NOMO-1 treated with DMSO at 0.1 percent for 48 hours (cell line): ENCODE results near the gene LIM2.

Source experiments
- DNase-seq: peaks from one replicate; lab custom pipeline; 2025; ENCODE audit not compliant: unreplicated experiment; lab: John Stamatoyannopoulos, UW

Gene LIM2

DNA sequence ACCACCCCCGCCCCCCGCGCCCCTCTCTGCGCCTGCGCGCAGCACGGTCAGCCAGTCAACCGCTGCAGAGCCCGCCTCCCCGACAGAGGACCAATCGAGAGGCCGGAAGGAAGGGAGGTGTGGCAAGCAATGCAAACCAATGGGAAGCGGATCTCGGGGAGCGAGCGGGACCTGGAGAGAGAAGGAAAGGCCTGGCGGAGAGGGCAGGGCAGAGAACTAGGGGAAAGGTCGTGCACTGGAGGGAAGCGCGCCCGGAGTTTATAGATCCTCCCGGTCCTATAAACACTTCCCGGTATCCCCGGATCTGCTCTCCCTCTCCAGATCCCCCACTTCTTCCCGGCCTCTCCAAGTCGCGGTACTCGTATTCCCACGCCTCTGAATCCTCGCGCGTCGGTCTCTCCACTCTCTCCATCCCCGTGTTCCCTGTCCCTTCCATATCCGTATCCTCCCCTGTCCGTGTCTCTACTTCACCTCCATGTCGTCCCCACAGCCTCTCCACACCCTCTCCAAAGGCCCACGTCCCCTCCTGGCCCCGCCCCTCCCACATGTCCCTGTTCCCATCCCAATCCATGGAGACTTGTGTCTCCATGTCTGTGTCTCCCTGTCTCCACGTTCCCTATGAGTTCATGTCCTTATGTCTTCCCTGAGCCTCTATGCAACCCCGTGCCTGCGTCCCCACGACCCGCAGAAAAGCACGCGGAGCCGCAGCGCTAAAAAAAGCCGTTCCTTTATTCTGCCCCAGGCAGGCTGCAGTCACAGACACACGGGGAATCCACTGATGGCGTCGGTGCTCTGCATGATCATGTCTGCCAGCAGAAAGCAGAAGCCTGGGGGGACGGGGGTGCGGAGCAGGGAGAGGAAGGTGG is 21.2 kb downstream of the LIM2 start:
- DNase-seq: peak; percentile 99

GRCh38 chr19:51365965-51366388 is 21.8 kb downstream of the LIM2 start, which contains the start of gene ETFB:
Gene ETFB, minus strand, starts transcription at chr19:51366388. Its CDS starts 62 bp downstream, at chr19:51366326.
- no peak for DNase-seq

GRCh38 chr19:51365211-51365964 is 22.4 kb downstream of the LIM2 start:
- peak; percentile 36 for DNase-seq

DNA sequence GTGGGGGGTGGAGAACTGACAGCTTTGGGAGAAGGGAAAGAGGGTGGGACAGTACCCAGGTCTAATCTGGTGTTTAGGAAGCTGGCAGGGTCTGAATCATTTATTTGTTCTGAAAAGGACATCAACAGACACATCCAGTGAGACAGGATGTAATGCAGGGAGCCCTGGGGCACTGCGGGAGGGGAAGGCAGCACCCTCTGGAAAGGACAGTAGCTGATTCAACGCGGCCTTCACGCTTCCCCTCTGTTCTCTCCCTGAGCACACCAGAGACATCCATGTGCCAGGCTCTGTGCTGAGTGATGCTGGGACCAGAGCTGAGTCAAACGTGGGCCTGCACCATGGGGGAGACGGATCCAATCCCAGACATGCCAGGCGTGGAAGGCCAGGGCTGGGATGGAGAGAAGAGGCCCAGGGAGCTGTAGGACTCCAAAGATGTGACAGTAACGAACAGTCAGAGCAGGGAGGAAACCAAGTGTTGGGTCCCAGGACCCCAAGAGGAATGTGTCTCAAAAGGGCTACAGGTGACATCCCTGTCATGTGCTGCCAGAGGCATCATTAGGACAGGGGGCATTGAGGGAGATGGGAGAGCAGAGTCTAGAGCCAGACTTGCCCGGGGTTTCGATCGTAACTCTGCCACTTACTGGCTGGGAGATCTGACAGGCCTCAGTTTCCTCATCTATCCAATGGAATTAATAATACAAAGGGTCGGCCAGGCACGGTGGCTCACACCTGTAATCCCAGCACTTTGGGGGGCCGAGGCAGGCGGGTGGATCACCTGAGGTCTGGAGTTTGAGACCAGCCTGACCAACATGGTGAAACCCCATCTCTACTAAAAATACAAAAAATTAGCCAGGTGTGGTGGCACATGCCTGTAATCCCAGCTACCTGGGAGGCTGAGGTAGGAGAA is 23.3 kb downstream of the LIM2 start:
- DNase-seq: no peak

DNA sequence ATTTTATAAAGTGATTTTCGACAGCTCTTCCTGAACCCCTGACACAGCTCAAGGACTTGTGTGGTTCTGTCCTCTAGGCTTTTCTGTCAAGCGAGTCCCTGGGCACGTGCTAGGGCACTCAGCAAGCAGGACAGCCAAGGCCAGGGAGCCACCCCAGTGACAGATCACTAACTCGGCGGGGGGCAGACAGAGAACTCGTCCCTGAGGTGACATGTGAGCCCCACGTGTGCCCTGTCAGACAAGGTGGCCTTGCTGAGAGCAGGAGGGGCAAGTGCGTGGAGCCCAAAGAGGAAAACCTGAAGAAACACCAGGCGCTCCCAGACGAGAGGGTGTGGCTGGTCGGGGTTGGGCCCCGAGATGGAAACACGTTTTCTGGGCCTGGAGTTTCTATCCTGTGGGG is 26.5 kb downstream of the LIM2 start:
- no peak for DNase-seq

GRCh38 chr19:51359294-51359693 is 28.5 kb downstream of the LIM2 start:
- no peak for DNase-seq

GRCh38 chr19:51357952-51358351 is 29.8 kb downstream of the LIM2 start:
- no peak for DNase-seq

DNA sequence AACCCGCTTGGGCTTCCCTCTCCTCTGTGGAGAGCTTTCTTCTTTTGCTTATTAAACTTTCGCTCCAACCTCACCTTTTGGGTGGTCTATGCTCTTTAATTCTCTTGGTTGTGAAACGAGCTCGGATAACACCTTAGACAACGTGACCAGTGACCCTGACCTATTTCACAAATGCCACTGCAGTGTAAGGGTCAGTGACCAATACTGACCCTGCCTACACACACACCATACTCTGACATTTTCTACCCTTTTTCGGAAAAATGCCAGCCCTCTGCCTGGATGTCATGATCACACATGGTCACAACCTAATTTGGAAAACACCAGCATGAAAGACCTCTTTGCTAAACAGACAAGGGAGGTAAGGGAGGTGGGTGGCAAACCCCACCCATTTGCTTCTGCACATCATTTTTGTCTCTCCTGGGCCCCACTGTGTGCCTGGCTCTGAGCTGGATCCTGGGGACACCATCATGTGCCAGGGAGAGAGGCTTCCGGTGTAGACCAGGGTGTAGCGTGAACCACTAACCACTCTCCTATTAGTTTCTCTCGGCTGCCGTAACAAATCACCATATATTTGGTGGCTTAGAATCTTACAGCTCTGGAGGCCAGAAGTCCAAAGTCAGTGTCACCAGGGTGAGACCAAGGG is 31.5 kb downstream of the LIM2 start:
- no peak for DNase-seq

GRCh38 chr19:51354742-51355148 is 33.0 kb downstream of the LIM2 start:
- no peak for DNase-seq

GRCh38 chr19:51354103-51354741 is 33.6 kb downstream of the LIM2 start:
- no peak for DNase-seq

GRCh38 chr19:51352783-51353360 is 34.9 kb downstream of the LIM2 start:
- no peak for DNase-seq

DNA sequence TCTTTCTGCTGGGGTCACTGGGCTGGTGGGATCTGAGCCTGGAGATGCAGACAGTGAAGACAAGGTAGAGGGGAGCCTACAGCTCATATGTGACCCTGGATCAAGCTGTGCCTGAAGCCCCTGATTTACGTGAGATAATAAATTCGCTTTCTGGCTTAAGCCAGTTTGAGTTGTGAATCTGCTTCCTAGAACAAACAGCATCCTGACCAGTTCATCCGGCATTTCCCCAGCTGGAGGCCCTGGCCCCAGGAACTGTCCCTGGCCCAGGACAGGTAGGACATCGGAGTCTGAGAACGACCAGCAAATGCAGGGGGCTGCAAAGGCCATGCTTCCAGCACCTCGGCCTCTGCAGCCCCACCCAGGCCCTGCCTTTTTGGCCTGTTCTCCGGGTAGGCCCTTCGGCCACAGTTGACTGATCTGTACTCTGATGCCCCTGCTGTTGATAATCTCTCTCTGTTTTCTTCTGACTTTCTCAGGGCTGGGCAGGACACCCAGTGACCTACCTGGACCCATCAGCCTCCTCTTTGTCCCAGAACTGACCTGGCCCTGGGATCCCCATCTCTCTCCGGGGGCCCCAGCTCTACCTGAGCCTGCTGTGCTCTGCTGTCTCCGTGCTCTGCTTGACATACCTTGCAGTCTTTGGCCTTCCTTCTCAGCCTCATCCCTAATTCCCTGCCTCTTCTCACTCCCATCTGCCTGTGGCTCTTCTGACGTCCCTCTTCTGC is 36.3 kb downstream of the LIM2 start:
- DNase-seq: no peak

DNA sequence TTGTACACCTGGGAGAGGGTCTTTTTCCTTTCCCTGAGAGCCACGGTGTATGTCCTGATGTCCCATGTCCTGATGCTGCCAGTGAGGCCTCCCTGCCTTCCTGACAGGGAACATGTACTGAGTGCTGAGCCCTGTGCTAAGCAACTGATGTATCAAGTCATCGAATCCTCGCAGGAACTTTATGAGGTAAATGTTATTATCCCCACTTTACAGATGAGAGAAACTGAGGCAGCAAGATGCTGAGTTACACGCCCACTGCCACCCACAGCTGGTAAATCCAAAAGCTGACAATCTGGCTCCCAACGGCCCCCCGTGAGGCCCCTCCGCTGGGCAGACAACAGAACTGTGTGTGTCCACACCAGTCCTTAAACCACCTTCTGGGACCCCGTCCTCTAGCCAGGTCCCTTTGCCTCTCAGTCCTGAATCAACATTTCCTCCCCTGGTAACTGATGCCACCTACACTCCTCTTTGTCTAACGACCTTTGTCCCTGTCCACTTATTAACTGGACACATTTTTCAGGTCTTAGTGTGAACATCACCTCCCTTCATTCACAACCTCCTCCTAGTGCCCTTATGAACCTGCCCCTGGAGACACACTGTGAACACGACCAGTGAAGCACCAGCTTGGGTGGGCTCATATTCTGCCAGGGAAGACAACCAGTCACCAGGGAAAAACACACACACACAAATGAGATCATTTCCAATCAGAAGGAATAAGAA is 40.4 kb downstream of the LIM2 start:
- DNase-seq: no peak

- DNase-seq: no peak
These were observed 41.0 kb downstream of the LIM2 start for GRCh38 chr19:51346742-51347141.

DNA sequence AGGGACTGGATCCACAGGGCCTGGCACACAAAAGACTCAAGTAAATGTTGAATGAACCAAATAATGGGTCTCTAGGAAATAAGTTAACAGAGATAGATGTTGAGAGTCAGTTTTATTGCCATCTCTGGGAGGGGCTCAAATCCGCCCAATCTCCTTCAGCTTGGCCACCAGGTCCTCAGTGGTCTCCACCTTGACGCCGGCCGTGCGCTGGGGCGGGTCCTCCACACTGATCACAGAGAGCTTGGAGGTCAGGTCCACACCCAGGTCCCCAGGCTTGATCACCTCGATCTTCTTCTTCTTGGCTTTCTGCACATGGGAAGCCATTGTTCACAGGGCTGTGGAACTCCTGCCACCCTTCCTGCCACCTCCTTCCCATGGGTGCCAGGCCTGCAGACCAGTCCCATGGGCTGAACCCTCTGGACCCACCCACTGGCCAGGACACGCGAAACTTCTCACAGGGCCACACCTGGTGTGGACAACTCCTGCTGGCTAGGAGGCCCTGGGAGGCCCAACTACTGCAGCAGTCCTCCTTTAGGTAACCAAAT is 42.6 kb downstream of the LIM2 start:
- no peak for DNase-seq

GRCh38 chr19:51342631-51343569 is 44.9 kb downstream of the LIM2 start:
- no peak for DNase-seq

GRCh38 chr19:51341976-51342580 is 45.7 kb downstream of the LIM2 start, which contains the start of gene VSIG10L:
Gene VSIG10L, minus strand, starts transcription at chr19:51342139. Its CDS starts 15 bp downstream, at chr19:51342124.
- DNase-seq: no peak
